ENCODE measurements around the gene ZNF334. TPM values are rescaled to one million over a fixed set of nuclear protein-coding genes. Genes with fewer than 3 reads are reported as not detected.

ZNF334 gene
- total and polyA plus RNA-seq, 12 donors: 0.64 to 3.0 (median 1.6) TPM

- Histone ChIP-seq H3K9me3 (no peaks in the 10 kb centered on the region), H3K4me3 (no peak overlapping the region), H3K36me3 (no peaks in the 10 kb centered on the region), H3K27me3 (peaks cover 0 to 77% (median 62%) of the 10 kb centered on the region in 7 donors), H3K27ac (no peak overlapping the region), H3K4me1 (peaks cover 0 to 14% (median 0%) of the 10 kb centered on the region in 9 donors)
- WGBS, 2 donors: 48 to 56% methylated on average over 36 of the region's 36 CpGs
- intact Hi-C loops (cut with DNase I): no loop called here
- no peak for ATAC-seq
- TF ChIP-seq, protein P1, sequence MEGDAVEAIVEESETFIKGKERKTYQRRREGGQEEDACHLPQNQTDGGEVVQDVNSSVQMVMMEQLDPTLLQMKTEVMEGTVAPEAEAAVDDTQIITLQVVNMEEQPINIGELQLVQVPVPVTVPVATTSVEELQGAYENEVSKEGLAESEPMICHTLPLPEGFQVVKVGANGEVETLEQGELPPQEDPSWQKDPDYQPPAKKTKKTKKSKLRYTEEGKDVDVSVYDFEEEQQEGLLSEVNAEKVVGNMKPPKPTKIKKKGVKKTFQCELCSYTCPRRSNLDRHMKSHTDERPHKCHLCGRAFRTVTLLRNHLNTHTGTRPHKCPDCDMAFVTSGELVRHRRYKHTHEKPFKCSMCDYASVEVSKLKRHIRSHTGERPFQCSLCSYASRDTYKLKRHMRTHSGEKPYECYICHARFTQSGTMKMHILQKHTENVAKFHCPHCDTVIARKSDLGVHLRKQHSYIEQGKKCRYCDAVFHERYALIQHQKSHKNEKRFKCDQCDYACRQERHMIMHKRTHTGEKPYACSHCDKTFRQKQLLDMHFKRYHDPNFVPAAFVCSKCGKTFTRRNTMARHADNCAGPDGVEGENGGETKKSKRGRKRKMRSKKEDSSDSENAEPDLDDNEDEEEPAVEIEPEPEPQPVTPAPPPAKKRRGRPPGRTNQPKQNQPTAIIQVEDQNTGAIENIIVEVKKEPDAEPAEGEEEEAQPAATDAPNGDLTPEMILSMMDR (IDR thresholded peaks at IDR 0.05): no peak
- no peak for DNase-seq
These were observed 28.0 kb upstream of the ZNF334 start for GRCh38 chr20:46541229-46541935.

DNA sequence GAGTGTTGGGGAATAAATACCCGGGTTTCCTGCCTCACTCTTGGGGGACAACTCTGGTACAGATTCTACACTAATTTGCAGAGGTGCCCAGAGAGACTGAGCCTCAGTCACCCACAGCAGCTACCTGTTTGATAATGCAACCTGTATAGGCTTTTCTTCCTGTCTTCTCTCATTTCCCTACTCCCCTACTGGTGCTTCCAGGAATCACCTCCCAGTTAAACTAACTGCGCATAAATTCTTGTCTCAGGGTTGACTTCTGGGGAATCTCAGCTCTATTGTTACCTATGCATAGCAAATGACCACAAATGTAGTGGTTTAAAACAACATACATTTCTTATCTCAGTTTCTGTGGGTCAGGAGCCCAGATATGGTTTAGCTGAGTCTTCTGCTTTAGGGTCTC, 25.8 kb upstream of the ZNF334 start:
- intact Hi-C loops (cut with DNase I): loop anchor here in 1 of 10 donors (10.0 kb wide), 1 partner anchor 116 kb away; the partner anchor contains the start of gene SLC13A3
- no peaks in the 10 kb centered on the region for H3K36me3 ChIP-seq
- no peak overlapping the region for H3K4me3 ChIP-seq
- DNase-seq: no peak
- no peak for ATAC-seq
- H3K27ac ChIP-seq: no peak overlapping the region
- H3K9me3 ChIP-seq: no peaks in the 10 kb centered on the region
- TF ChIP-seq, protein P1 (IDR thresholded peaks at IDR 0.05): no peak
- 79 to 88% methylated on average over 2 of the region's 2 CpGs for WGBS, 2 donors
- peaks cover 0 to 68% (median 58%) of the 10 kb centered on the region in 7 donors for H3K27me3 ChIP-seq
- H3K4me1 ChIP-seq: no peaks in the 10 kb centered on the region

- ATAC-seq: no peak
- Histone ChIP-seq H3K27ac (no peak overlapping the region), H3K9me3 (no peaks in the 10 kb centered on the region), H3K27me3 (peaks cover 0 to 46% (median 22%) of the 10 kb centered on the region in 7 donors), H3K4me3 (no peak overlapping the region), H3K4me1 (no peaks in the 10 kb centered on the region), H3K36me3 (no peaks in the 10 kb centered on the region)
- intact Hi-C loops (cut with DNase I): loop anchor here in 1 of 10 donors (10.0 kb wide), 1 partner anchor 124 kb away; the partner anchor contains the start of gene SLC13A3
- TF ChIP-seq, protein P1 (IDR thresholded peaks at IDR 0.05): no peak
- 58 to 70% methylated on average over 4 of the region's 4 CpGs for WGBS, 2 donors
- no peak for DNase-seq
These were observed 17.3 kb upstream of the ZNF334 start for GRCh38 chr20:46530640-46531039.

- no peaks in the 10 kb centered on the region for H3K4me1 ChIP-seq
- H3K4me3 ChIP-seq: no peak overlapping the region
- intact Hi-C loops (cut with DNase I): loop anchor here in 3 of 10 donors (5.0 to 10.0 kb wide), 2 partner anchors 158 to 161 kb away; partner anchors contain the start of gene TP53RK (in 1 of the 3)
- TF ChIP-seq, protein P1 (IDR thresholded peaks at IDR 0.05): no peak
- 51% methylated on average over 2 of the region's 2 CpGs for WGBS, 2 donors
- H3K9me3 ChIP-seq: peaks cover 0 to 4% (median 0%) of the 10 kb centered on the region in 11 donors
- H3K27me3 ChIP-seq: peaks cover 0 to 35% (median 21%) of the 10 kb centered on the region in 7 donors
- ATAC-seq (no peak), DNase-seq (no peak)
- no peak overlapping the region for H3K27ac ChIP-seq
- no peaks in the 10 kb centered on the region for H3K36me3 ChIP-seq
These were observed 10.5 kb upstream of the ZNF334 start for GRCh38 chr20:46523696-46524328.
